ENCODE data around the gene GUCY2D. TPM values are rescaled to one million over a fixed set of nuclear protein-coding genes. Genes with fewer than 3 reads are reported as not detected.

GUCY2D gene
- total and polyA plus RNA-seq, 10 donors: 0.03 to 0.43 (median 0.07) TPM; not detected in 7

- no peak overlapping the region for H3K4me3 ChIP-seq
- DNase-seq: no peak
- H3K9me3 ChIP-seq: no peaks in the 10 kb centered on the region
- no peak overlapping the region for H3K27ac ChIP-seq
- TF ChIP-seq POLR2A (IDR thresholded peaks at IDR 0.05): no peak
- TF ChIP-seq POLR2AphosphoS5 (IDR thresholded peaks at IDR 0.05): no peak
- TF ChIP-seq, protein P1, sequence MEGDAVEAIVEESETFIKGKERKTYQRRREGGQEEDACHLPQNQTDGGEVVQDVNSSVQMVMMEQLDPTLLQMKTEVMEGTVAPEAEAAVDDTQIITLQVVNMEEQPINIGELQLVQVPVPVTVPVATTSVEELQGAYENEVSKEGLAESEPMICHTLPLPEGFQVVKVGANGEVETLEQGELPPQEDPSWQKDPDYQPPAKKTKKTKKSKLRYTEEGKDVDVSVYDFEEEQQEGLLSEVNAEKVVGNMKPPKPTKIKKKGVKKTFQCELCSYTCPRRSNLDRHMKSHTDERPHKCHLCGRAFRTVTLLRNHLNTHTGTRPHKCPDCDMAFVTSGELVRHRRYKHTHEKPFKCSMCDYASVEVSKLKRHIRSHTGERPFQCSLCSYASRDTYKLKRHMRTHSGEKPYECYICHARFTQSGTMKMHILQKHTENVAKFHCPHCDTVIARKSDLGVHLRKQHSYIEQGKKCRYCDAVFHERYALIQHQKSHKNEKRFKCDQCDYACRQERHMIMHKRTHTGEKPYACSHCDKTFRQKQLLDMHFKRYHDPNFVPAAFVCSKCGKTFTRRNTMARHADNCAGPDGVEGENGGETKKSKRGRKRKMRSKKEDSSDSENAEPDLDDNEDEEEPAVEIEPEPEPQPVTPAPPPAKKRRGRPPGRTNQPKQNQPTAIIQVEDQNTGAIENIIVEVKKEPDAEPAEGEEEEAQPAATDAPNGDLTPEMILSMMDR (IDR thresholded peaks at IDR 0.05 in 8 of 11, conservative IDR thresholded peaks at IDR 0.05 in 3 of 11): no peak
- H3K4me1 ChIP-seq: peaks cover 0 to 24% (median 7%) of the 10 kb centered on the region in 6 donors
- 83 to 89% (median 86%) methylated on average over 20 to 24 of the region's 24 CpGs for WGBS, 5 donors
- H3K27me3 ChIP-seq (replicated peaks in 1 of 7): peaks cover 0 to 36% (median 6%) of the 10 kb centered on the region in 7 donors
- H3K36me3 ChIP-seq: peaks cover 0 to 3% (median 0%) of the 10 kb centered on the region in 6 donors
- intact Hi-C loops (cut with DNase I; ENCODE audit: low total_unique reads): no loop called here
Measured at GRCh38 chr17:8044819-8045810, 42.7 kb downstream of the GUCY2D start.

GRCh38 chr17:8046306-8046928 is 44.0 kb downstream of the GUCY2D start:
- H3K4me1 ChIP-seq: peaks cover 0 to 13% (median 4%) of the 10 kb centered on the region in 6 donors
- H3K36me3 ChIP-seq: peaks cover 0 to 3% (median 0%) of the 10 kb centered on the region in 6 donors
- WGBS, 5 donors: 84 to 90% (median 87%) methylated on average over 10 to 11 of the region's 11 CpGs
- TF ChIP-seq, protein P1 (IDR thresholded peaks at IDR 0.05 in 8 of 11, conservative IDR thresholded peaks at IDR 0.05 in 3 of 11): no peak
- TF ChIP-seq POLR2AphosphoS5 (IDR thresholded peaks at IDR 0.05) (no peak), POLR2A (IDR thresholded peaks at IDR 0.05) (no peak)
- no peaks in the 10 kb centered on the region for H3K9me3 ChIP-seq
- H3K27me3 ChIP-seq (replicated peaks in 1 of 7): peaks cover 0 to 27% (median 0%) of the 10 kb centered on the region in 7 donors
- H3K4me3 ChIP-seq: no peak overlapping the region
- DNase-seq: no peak
- intact Hi-C loops (cut with DNase I; ENCODE audit: low total_unique reads): no loop called here
- no peak overlapping the region for H3K27ac ChIP-seq

DNA sequence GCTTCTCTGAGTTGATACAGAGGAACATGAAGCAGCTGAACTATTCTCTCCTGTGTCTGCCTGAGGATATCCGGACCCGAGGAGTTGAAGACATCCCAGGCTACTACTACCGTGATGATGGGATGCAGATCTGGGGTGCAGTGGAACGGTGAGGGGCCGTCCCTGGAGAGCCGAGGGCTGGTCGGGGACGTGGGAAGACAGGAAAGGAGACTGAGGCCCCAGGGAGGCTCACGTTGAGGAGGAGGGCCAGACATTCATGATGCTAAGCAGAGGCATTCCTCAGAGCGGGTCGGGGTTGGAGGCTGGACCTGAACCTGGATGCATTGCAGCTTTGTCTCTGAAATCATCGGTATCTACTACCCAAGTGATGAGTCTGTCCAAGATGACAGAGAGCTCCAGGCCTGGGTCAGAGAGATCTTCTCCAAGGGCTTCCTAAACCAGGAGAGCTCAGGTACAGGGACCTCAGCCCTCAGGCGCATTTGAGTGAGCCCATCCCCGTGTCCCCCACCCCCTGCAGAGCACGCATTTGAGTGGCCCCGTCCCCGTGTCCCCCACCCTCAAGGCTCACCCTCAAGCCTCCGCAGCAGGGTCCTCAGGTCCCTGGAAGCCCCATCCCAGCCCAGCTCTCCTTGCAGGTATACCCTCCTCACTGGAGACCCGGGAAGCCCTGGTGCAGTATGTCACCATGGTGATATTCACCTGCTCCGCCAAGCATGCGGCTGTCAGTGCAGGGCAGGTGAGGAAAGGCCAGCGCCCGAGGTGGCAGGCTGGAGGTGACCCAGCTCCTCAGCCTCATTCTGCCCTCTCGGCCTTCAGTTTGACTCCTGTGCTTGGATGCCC is 44.7 kb downstream of the GUCY2D start:
- intact Hi-C loops (cut with DNase I; ENCODE audit: low total_unique reads): no loop called here
- peaks cover 0 to 23% (median 0%) of the 10 kb centered on the region in 7 donors for H3K27me3 ChIP-seq (replicated peaks in 1 of 7)
- peaks cover 0 to 3% (median 0%) of the 10 kb centered on the region in 6 donors for H3K36me3 ChIP-seq
- TF ChIP-seq, protein P1 (IDR thresholded peaks at IDR 0.05 in 8 of 11, conservative IDR thresholded peaks at IDR 0.05 in 3 of 11): no peak
- TF ChIP-seq POLR2AphosphoS5 (IDR thresholded peaks at IDR 0.05) (no peak), POLR2A (IDR thresholded peaks at IDR 0.05) (no peak)
- H3K4me3 ChIP-seq: no peak overlapping the region
- H3K9me3 ChIP-seq: no peaks in the 10 kb centered on the region
- DNase-seq: no peak
- peaks cover 0 to 6% (median 0%) of the 10 kb centered on the region in 6 donors for H3K4me1 ChIP-seq
- no peak overlapping the region for H3K27ac ChIP-seq
- 80 to 89% (median 85%) methylated on average over 13 to 24 of the region's 24 CpGs for WGBS, 5 donors
